GM21526 (cell line): Measurements from ENCODE around the gene UNK.
"Not testable (repeated sequence)": the region's sequence is repeated elsewhere in the genome, so short reads cannot be mapped to it uniquely, and the experiment has no call there.

Experiments used
- ATAC-seq: cut with Tn5 transposase; IDR thresholded peaks from one replicate; pipeline ENCODE4 v1.9.1; 2021; ENCODE audit warnings: moderate library complexity; ENCODE audit not compliant: unreplicated experiment, low FRiP score

Gene UNK

GRCh38 chr17:75791254-75791653, 6.6 kb downstream of the UNK start:
- no peak for ATAC-seq

DNA sequence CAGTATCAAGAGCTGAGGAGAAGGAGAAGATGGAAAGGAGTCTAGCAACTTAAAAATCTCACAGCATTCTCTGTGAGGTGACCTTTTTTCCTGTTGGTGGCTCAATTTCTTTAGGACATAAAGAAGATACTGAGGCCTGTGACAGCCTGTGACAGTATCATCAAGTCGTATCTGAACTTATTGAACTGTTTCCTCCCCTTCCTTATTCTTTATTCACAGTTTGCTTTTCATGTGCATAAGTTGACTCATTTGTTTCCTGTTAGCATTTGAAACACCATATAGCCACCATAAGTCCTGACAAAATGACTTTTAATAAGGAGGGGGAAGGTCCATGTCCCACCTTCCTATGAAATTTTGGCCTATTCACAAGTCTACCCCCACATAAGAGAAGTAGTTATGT, 8.9 kb downstream of the UNK start:
- no peak for ATAC-seq

DNA sequence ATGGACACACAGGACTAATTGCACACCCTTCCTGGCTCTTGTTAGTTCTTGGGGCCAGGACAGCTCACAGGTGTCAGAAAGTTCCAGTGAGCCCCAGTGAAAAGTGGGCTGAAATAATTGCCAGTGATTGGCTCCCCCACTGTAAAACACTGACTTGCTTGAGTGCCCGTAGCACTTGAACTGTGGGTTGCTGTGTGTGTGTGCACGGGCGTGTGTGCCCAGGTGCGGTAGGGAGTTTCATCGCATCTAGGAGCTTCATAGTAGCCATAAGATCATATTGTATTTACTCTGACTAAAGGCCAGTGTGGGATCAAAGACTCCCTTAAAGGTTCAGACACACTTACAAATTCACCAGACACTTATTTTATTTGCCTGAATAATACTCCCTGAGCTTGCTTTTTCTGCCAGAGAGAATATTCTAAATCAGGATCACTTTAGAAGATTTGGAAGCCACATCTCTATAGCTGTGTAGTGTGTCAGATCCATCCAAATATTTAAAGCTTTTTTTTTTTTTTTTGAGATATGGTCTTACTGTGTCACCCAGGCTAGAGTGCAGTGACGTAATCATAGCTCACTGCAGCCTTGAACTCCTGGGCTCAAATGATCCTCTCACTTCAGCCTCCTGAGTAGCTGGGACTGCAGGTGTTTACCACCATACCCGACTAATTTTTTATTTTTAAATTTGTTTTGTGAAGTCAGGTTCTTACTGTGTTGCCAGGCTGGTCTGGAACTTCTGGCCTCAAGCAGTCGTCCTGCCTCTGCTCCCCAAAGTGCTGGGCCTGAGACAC, 11.4 kb downstream of the UNK start:
- ATAC-seq: no peak

DNA sequence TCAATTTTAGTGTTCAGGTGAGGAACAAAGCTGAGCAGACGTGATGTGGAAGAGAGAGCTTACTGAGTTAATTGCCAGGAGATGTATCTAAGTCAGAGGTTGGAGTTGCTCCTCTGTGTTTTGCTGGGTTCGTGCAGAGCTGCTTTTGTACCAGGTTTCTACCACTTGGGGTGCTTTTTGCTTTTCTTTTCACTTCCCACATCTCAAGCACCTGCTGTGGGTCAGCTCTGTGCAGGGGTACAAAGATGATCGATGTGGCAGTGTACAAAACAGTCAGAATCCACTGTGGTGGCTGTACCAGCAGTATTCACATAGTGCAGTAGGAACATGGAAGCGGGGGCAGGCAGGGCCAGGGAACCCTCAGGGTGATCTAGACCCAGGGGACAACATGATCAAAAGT, 14.8 kb downstream of the UNK start:
- ATAC-seq: no peak

- ATAC-seq: no peak
Observed at GRCh38 chr17:75803883-75804282, 19.3 kb downstream of the UNK start.

GRCh38 chr17:75806822-75807500, 22.4 kb downstream of the UNK start:
- no peak for ATAC-seq

GRCh38 chr17:75807861-75808260, 23.3 kb downstream of the UNK start:
- no peak for ATAC-seq

DNA sequence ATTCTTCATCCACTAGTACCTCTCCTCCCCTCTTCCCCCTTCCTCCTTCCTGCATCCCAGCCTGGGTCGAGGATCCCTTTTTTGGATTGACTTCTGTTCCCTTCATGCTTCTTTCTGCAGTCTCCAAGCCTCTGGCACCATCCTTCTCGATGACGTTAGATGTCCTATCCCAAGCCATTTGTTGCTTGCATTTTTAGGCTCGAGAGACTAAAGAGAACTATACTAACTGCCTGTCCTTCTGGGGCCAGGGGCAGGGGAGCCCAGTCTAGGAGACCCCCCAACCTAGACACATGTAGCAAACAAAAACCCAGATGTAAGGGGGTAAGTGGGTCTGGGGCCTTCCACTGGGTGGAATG, 23.9 kb downstream of the UNK start:
- no peak for ATAC-seq

DNA sequence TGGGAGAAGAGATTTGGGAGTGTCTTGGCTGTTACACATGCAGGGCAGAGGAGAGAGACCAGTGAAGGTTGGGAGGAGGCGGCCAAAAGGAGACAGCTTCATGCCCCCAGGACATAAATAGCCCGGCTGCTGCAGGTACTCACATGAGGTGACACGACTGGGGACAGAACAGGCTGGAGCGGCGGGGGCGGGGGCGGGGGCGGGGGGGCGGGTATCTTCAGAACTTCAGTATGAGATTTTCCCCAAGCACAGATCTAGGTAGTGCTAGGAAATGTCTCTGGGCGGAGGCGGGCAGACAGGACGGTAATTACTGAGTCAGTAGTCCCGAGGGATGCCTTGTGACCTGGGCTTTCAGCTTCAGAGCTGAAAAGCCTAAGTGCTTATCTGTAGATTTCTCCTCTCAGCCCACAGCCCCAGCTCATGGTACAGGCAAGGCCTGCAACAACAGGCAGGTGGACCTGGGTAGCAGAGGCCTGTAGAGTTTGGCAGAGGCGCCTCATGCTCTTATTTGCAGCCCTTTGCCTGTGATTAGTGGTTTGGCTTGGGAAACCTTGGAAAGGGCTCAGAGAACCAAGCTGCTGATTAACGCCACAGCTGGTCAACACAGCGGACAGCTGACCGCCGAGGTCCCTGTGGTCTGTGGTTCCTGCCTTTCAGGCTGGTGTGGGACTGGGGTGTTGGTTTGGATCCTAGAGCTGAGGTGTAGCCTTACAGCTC, 24.5 kb downstream of the UNK start:
- no peak for ATAC-seq

DNA sequence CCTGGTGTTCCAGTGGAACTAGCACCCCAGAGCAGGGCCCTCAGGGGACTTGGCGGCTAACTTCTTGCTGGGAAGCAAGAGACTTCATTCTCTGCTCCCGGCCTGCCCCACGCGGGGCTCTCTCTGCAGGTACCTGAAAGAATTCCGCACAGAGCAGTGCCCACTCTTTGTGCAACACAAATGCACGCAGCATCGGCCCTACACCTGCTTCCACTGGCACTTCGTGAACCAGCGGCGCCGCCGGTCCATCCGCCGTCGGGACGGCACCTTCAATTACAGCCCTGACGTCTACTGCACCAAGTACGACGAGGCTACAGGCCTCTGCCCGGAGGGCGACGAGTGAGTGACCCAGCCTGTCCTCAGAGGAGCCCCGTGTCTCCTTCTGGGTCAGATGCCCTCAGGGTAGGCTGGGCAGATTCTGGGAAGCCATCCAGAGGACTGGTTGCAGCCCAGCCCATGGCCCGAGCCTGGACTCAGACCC, 25.1 kb downstream of the UNK start:
- no peak for ATAC-seq

DNA sequence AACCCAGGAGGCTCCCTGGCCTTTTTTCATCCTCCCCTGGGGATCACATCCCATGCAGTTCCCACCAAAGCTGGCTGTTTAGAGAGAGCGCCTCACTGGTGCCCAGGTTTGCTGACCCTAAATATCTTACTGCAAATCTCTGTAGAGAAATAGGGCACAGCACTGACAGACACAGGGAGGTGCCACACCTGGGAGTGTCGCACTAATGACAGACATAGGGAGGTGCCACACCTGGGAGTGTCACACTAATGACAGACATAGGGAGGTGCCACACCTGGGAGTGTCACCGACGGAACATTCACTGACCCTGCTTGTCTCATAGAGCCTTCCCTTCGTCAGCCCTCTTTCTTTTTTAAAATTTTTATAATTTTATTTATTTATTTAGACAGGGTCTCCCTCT, 25.6 kb downstream of the UNK start:
- no peak for ATAC-seq

DNA sequence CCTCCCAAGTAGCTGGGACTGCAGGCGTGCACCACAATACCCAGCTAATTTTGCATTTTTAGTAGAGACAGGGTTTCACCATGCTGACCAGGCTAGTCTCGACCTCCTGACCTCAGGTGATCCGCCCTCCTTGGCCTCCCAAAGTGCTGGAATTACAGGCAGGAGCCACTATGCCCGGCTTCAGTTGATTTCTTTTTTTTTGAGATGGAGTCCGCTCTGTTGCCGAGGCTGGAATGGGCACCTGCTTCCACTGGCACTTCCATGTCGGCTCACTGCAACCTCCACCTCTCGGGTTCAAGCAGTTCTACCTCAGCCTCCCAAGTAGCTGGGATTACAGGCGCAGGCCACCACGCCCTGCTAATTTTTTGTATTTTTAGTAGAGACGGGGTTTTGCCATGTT, 26.1 kb downstream of the UNK start:
- not testable (repeated sequence) for ATAC-seq

DNA sequence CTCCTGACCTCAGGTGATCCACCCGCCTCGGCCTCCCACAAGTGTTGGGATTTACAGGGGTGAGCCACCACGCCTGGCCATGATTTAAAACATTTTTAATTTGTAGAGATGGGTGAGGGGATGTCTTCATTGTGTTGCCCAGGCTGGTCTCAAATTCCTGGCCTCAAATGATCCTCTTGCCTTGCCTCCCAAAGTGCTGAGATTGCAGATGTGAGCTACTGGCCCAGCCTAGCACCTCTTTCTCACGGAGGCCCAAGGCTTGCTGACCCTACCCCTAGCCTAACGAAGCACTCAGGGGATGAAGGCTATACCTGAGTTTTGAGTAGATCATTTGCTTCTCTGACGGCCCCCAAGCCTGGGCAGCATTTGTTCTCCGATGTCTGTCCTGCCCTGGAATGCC, 26.6 kb downstream of the UNK start:
- ATAC-seq: no peak

GRCh38 chr17:75812096-75813013, 27.7 kb downstream of the UNK start:
- no peak for ATAC-seq

GRCh38 chr17:75813081-75814020, 28.7 kb downstream of the UNK start:
- ATAC-seq: no peak

DNA sequence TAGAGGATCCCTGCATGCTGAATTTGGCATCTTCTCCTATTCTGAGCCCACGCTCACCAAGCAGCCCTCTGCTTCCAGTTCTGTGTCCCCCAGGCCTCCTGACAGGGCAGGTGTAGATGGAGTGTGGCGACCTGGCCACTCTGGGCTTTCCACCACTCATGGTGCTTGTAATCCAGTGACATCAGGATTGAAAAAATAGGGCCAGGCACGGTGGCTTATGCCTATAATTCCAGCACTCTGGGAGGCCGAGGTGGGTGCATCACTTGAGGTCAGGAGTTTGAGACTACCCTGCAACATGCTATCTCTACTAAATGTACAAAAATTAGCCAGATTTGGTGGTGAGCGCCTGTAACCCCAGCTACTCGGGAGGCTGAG, 29.4 kb downstream of the UNK start:
- ATAC-seq: no peak

- ATAC-seq: no peak
Observed at GRCh38 chr17:75814900-75815373, 30.3 kb downstream of the UNK start.

- ATAC-seq: no peak
Observed at GRCh38 chr17:75815399-75815798, 30.8 kb downstream of the UNK start.

- ATAC-seq: no peak
Observed at GRCh38 chr17:75816693-75817092, 32.1 kb downstream of the UNK start.
